HG03097 (cell line): Measurements from ENCODE around the gene SETD6.
A peak's percentile ranks its signal among the peaks of the same experiment; 100 is the strongest.
"Not testable (repeated sequence)": the region's sequence is repeated elsewhere in the genome, so short reads cannot be mapped to it uniquely, and the experiment has no call there.

Experiments
- ATAC-seq: cut with Tn5 transposase; IDR thresholded peaks from one replicate; pipeline ENCODE4 v1.9.1; 2021; ENCODE audit not compliant: unreplicated experiment, low FRiP score

SETD6 gene, protein sequence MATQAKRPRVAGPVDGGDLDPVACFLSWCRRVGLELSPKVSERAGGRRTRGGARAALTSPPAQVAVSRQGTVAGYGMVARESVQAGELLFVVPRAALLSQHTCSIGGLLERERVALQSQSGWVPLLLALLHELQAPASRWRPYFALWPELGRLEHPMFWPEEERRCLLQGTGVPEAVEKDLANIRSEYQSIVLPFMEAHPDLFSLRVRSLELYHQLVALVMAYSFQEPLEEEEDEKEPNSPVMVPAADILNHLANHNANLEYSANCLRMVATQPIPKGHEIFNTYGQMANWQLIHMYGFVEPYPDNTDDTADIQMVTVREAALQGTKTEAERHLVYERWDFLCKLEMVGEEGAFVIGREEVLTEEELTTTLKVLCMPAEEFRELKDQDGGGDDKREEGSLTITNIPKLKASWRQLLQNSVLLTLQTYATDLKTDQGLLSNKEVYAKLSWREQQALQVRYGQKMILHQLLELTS

DNA sequence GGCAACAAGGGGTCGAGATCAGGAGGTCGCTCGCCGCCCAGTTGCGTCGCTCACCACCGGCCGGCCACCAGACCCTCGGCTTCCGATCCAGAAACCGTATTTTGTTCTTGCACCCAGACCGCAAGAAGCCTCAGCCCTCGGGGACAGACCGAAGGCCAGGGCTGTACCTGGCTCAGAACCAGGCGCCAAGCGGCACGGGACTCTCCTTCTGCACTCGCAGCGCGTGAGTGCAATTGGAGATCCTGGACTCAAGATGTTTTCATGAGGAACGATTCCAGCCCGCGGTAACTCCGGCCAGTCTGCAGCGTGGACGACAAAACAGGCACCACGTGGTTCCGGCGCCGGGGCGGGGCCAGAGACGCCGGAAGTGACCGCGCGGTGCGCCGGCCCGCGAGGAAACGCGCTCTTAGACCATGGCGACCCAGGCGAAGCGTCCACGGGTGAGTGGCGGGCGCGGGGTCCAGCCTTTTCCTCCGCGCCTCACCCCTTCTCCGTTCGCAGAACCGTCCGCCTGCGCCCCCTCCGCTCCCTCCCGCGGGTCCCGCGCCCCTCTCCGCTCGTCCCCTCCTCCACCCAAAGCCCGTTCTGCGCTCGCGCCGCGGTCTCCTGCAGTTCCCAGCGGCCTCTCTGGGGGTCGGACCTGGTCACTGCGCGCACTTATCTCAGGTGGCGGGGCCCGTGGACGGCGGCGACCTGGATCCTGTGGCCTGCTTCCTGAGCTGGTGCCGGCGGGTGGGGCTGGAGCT, at the start of gene SETD6:
Gene SETD6, plus strand, starts transcription at position 393 of the 746 bp plus-strand sequence. Its CDS starts 21 bp downstream, at position 414.
- peak; percentile 70 for ATAC-seq

DNA sequence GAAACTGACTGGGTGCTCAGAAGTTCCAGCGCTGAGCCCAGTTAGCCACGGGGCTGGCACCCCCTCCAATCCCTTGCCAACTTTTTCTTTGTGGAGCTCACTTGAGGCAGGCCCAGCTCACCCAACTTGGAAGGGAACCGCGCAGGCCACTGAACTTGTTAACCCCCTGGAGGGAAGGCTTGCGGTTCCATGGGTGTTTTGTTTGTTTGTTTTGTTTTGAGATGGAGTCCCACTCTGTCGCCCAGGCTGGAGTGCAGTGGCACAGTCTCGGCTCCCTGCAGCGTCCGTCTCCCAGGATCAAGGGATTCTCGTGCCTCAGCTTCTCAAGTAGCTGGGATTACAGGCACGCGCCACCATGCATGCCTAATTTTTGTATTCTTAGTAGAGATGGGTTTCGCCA, 49.5 kb upstream of the SETD6 start:
- no peak for ATAC-seq

DNA sequence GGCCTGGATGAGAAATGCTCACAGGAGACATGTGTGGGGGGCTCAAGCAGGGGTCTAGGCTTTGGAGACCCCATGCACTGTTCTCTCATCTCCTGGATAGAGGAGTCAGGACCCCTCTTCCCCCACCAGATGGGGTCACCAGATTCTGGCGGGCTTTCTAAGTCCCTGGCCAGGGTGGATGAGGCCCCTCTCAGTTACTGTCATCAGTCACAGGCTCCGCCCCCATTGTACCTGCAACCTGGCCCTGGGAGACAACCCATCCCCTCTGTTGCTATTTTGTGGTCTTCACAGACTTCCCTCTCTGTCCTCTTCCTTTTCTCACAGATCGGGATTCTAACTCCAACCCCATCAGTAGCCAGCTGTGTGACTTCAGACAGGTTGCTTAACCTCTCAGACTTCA, 48.9 kb upstream of the SETD6 start:
- no peak for ATAC-seq

DNA sequence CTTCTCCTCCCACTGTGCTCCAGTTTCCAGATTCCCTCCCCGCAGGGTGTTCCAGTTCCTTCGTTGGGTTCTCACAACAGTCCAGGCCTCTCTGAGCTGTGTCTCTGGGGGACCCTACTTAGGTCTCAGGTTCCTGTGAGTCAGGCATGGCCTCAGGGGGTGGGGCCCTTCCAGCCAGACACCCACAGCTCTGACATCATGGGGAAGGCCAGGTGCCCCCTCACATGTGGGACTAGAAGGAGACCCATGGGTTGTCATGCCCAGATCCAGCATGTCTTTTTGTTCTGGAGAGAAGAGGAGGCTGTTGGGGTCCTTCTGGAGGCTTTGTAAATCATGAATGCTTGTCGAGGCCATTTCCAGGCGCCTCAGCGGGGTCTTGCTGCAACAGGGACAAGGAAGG, 47.4 kb upstream of the SETD6 start:
- no peak for ATAC-seq

DNA sequence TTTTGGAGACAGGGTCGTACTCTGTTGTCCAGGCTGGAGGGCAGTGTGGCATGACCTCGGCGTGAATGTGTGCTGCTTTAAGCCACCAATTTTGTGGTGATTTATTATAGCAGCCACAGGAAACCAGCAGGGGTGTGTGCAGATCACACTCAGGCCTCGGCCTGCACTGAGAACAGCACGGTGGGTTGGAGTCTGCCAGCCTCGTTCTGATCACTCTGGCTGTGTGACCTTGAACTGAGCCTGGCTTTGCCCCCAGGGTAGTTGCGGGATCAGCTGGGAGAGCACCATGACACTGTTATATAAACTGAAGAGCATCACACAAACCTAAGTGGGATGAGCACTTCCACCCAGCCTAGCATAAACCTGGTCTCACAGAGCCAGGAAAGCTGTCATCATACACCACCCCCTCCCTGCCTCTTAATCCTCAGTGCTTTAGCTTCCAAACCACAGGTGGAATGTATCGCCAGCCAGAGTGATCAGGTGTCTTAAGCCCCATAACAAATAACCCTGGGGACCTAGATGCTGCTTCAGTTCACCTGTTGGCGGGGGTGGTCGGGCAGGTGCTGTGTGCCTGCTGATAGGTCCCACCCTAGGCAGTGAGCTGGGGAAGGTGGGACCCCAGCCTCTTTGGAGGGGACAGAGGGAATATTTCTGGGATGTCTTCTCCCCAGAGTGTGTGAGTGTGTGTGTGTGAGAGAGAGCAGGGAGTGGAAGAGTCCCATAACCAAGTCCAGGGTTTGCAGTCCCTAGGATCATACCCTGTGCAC, 43.9 kb upstream of the SETD6 start:
- ATAC-seq = no peak

DNA sequence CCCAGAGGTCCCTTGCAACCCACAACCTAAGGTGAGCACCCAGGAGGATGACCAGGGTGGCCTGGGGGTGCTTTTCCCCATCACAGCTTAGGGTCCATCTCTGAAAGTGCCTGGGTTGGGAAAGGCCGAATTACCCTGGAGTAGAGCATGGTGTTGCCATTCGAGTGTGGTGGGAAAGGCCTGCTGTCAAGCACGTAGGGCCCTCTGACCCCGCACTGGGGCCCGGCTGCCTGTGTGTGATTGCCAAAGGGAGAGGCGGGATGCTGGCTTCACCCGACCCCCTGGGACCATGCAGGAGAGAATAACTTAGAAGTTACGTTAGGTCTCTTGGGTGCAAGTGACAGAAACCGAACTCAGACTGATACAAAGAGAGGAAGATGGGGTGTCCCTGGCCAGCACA, 43.1 kb upstream of the SETD6 start:
- ATAC-seq = no peak

DNA sequence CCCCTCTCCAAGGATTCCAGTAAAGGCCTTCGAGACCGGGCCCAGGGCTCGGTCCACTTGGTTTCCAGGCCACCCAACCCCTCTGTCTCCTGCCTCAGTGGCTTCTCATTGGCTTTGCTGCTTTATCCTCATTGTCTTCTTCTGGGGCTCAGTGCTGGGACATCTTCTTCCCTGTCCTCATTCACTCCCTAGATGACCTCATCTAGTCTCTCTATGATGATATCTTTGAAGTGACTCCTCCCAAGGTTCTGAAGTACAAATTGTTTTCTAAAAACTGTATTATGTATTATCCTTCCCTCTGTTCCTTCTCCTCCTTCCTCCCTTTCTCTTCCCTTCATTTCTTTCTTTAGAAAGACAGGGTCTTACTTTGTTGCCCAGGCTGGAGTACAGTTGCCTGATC, 42.5 kb upstream of the SETD6 start:
- no peak for ATAC-seq

DNA sequence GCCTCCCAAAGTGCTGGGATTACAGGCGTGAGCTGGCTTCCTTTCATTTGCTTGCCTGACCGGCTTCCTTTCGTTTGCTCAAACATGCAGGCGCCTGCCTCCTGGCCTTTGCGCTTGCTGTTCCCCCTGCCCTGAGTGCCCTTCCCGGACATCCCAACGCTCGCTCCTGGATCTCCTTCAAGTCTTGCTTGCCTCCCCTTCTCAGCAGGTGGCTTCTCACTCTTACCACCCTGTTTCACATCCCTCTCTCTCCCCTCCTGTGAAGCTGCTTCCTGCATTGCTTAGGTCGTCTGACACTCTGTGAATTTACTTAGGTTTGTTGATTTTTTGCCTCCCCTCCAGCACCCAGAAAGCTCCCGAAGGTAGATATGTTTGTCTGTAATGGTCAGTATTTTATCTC, 41.0 kb upstream of the SETD6 start:
- no peak for ATAC-seq

DNA sequence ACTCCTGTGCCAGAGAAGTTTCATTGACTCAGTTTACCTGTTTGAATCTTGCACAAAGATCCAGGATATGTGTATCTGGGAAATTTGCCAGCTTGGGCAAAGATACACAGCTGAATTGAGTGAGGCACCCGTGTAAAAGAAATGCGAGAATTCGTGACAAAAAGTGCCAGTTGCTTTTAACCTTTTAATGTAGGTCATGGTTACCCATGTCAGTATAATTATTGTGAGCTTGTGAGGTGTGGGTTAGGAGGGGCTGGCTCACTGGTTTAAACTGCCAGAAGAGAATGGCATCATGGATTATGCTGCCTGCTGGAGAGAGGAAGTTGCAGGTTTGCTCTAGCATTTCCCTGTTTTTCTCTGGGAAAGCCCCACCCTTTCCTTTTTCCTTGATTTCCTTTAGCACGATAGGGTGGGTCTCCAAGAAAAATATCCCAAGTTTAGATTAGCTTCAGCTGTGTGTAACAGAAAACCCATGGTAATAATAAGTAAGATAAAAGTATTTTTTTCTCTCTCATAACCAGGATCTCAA, 40.2 kb upstream of the SETD6 start:
- ATAC-seq = no peak

DNA sequence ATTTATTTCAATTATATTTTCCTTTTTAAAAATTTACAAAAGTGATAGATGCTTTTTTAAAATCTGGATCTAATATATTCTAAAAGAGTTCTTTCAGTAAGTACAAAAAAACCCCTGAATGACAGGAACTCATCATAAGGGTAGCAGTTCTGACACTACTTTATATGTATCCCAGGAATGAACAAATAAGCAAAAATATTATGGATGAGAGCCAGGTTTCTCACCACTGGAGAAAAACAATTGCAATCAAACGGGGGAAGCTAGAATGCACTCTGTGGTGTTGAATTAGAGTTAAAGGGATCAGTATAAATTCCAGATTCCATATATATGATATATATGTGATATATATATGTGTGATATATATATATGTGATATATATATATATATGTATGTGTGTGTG, 38.5 kb upstream of the SETD6 start:
- no peak for ATAC-seq

DNA sequence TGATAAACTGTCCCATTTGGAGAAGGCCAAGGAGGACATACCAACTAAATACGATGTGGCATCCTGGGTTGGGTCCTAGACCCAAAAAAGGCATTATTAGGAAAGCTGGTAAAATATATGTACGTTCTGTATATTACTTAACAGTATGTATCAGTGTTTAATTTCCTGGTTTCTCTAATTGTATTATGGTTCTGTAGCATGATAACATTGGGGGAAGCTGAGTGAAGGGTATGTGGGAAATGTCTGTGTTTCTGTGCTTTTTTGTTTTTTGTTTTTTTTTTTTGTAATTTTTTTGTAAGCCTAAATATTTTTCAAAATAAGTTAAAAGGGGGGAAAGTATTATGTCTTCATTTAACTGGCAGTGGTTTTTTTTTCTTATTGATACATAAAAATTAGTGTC, 36.9 kb upstream of the SETD6 start:
- ATAC-seq = no peak

DNA sequence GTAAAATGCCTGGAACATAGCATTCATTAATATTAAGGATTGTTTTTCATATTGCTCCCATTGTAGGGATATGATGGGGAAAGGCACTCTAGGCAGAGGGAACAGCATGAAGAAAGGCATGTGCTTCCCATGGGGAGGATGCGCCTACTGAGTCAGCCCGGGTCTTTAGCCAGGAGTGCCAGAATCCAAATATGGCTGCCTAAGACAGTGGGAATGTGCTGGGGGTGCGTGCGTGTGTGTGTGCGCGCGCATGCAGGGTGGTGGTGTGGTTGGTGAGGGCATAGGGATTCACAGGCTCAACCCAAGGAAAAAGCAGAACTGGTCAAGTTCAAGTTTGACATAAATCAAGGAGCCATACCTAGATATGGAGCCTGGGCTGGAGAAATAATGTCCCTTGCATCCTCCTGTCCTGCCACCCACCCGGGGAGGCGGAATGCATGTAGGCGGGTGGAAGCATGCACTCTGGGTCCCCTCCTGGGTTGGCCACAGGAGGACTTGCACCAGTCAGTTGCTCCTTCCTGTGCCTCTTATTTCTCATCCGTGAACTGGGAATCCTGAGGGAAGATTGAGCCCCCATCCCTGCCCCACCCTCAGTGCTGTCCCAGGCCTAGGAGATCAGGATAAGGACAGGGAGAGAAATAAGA, 34.0 kb upstream of the SETD6 start:
- no peak for ATAC-seq

DNA sequence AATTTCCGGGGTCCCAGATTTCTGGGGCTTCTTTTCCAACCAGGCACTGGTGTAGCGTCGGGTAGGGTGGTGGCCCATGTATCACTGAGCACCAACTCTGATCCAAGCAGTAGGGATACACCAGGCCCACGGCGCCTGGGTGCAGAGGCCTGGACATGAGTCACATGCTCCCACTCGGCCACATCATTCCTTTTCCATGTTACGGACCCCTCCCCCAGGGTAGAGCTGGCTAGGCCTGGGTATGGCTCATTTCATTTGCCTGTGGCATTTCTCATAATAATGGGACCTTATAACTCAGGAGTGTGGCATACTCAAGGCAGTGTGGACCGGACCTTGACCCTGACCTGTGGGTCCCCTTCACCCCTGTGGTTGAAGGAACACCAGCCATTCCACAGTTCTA, 33.4 kb upstream of the SETD6 start:
- ATAC-seq = no peak

DNA sequence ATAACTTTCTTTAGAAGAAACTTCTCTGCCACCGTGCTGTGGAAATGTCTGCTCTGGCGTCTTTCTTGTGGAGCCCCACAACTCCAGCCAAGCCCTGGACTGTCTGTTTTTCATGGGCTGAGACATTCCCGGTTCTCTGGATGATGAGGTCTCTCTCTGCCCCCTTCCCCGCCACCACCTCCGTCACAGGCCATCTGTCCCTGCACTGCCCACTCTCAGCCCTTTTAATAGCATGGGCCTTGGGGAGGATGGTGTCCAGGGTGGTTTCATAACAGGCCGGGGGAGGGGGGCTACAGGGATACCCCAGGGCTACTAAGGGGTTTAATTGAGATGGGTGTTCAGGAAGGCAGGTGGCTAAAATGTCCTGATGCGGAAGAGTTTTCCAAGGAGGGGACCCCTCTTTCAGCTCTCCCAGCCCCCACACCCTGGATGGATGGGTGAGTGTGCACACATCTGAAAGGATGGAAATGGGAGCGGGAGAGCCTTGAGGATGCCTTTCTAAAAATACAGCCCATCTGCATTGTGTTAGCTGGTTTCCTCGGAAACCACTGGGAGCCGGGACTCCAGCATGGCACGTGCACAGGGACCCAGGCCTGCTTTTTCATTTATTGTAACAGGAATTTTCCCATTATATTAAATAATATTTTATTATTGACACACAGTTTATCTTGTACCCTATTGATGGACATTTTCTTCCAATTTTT, 30.0 kb upstream of the SETD6 start:
- no peak for ATAC-seq

DNA sequence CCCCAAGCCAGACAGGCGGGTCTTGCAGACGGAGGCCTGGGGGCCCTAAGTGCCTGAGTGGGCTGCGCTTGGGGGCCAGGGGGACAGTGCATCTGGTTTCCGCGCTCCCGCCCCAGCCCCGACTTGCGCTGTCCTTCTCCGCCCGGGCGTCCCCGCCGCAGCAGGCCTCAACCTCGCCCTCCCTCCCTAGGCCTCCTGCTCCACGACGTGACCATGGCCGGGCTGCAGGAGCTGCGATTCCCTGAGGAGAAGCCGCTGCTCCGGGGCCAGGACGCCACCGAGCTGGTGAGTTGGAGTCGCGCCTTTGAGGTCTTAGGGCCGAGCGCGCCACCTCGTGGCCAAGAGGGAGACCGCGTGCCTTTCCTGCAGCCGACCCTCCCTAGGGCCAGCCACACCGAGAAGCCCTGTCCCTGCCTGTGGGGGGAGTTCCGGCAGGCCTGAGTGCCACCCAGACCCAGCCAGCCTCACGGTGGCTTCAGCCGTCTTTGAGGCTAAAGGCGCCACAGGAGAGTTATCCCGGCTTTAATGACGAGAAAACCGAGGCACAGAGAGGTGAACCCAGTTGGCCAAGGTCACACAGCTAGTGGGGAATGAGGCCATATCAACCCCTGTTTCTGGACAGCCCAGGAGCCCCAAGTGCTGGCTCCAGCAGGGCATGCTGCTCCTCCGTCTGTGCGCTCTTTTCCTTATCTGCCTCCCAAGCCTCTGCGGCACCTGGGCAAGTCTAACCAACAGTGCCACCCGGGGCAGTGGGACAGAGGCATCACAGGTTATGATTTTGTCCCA, 27.6 kb upstream of the SETD6 start:
- peak; percentile 61 for ATAC-seq

DNA sequence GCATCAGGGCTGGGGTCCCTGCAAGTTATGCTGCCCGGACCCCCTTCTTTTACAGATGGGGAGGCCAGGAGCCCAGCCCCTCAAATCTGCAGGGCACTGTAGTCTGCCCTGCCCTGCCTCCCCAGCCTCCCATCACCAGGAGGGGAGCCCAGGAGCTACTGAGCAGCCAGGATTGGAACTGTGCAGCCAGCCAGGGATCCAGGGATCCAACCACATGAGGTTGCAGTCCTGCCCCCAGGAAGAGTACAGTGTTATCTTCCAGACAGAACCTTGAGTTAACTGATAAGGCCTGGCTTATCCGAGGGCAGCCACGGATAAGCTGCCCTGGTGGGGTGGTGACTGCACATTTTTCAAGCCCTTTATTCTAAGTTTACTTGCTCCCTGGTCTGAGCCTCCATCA, 26.8 kb upstream of the SETD6 start:
- ATAC-seq = no peak

DNA sequence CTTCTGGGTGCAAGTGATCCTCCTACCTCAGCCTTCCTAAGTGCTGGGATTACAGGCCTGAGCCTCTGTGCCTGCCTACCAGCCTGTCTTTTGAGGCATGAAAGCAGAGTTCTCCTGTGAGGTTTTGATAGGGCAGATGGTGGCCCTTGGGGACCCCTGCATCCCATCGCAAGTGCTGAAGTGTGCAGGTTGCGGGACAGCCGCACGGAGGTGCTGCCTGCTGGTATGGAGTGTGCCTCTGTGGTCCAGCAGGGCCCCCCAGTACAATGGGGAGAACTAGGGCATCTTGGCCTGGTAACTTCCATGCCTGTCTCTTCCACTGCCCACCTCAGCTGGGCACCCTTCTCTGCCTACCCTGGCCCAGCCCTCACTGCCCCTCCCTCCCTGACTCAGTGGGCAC, 25.3 kb upstream of the SETD6 start:
- no peak for ATAC-seq

DNA sequence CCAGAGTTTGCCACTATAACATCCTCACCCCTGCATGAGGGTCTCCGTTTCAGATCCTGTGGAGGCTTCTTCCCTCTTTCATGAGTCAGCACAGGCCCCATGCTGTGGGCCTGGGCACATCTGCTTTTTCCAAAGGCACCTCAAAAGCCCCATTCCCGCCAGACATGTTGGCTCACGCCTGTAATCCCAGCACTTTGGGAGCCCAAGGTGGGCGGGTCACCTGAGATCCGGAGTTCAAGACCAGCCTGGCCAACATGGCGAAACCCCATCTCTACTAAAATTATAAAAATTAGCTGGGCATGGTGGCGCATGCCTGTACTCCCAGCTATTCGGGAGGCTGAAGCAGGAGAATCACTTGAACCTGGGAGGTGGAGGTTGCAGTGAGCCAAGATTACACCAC, 24.8 kb upstream of the SETD6 start:
- ATAC-seq = not testable (repeated sequence)

DNA sequence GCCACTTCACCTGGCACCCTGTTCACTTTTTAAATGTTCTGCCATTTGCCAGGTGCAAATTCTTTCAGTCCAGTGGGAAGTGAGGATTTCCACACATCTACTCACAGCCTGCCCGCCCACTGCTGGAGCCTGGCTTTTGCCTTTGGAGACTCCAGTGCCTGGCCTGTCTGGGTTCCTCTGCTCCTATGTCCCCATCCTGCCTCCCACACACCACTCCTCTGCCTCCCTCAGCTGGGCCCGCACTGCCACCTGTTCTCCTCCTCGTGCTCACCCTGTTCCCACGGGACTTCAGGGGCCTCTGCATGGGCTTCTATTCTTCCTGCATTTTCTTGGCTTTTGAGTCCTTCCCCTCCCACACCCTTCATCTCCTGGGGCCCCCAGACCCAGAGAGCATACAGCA, 23.3 kb upstream of the SETD6 start:
- ATAC-seq = no peak
